Brain microvascular endothelial cell (primary cell): ENCODE data around the gene SETD7.

ENCODE experiments used
- DNase-seq: peaks from one replicate; pipeline ENCODE4 v3.0.0-alpha.2; 2020
- H3K27ac ChIP-seq: fragments of 250-450 bp; sonication (Bioruptor Pico); 2 replicates; pipeline ENCODE4 v1.5.1; 2020; ENCODE audit warnings: mild to moderate bottlenecking, moderate library complexity
- H3K27me3 ChIP-seq: fragments of 250-450 bp; sonication (Bioruptor Pico); replicated peaks from 2 replicates; pipeline ENCODE4 v1.5.1; 2020; ENCODE audit warnings: mild to moderate bottlenecking
- H3K36me3 ChIP-seq: fragments of 250-450 bp; sonication (Bioruptor Pico); replicated peaks from 2 replicates; pipeline ENCODE4 v1.5.1; 2020; ENCODE audit warnings: mild to moderate bottlenecking
- H3K4me3 ChIP-seq: 2 replicates; pipeline ENCODE4 v1.5.1; 2011; ENCODE audit warnings: low read depth, mild to moderate bottlenecking, control low read depth, low read length, moderate library complexity
- CTCF ChIP-seq: IDR thresholded peaks from 2 replicates; pipeline ENCODE4 v1.5.1; 2011; ENCODE audit warnings: low read depth, mild to moderate bottlenecking, moderate library complexity, low read length, control low read depth, inconsistent platforms; ENCODE audit errors: missing control alignments
- in situ Hi-C: cut with HindIII; loops from 2 replicates; pipeline ENCODE4 v1.10.0; 2017; ENCODE audit warnings: low sequenced_read_pairs, low pct_ligation_motif_present

SETD7 gene

GRCh38 chr4:139509727-139510410 is 46.1 kb downstream of the SETD7 start:
- DNase-seq, result no peak
- TF ChIP-seq CTCF, result peak; percentile 64
- H3K27me3 ChIP-seq, result no peaks in the 10 kb centered on the region
- peaks cover 31% of the 10 kb centered on the region for H3K36me3 ChIP-seq
- H3K27ac ChIP-seq, result no peak overlapping the region
- no peak overlapping the region for H3K4me3 ChIP-seq
- in situ Hi-C loops, result no loop called here

- Histone ChIP-seq H3K4me3 (no peak overlapping the region), H3K27me3 (no peaks in the 10 kb centered on the region), H3K27ac (no peak overlapping the region), H3K36me3 (peaks cover 24% of the 10 kb centered on the region)
- no peak for DNase-seq
- in situ Hi-C loops, result no loop called here
- TF ChIP-seq CTCF, result no peak
Measured at GRCh38 chr4:139508581-139509237, 47.3 kb downstream of the SETD7 start.

- Histone ChIP-seq H3K36me3 (peaks cover 19% of the 10 kb centered on the region), H3K27me3 (no peaks in the 10 kb centered on the region), H3K27ac (no peak overlapping the region), H3K4me3 (no peak overlapping the region)
- in situ Hi-C loops, result no loop called here
- no peak for TF ChIP-seq CTCF
- DNase-seq, result no peak
Measured at GRCh38 chr4:139506774-139507173, 49.2 kb downstream of the SETD7 start.

GRCh38 chr4:139503622-139504166 is 52.3 kb downstream of the SETD7 start:
- TF ChIP-seq CTCF, result no peak
- Histone ChIP-seq H3K4me3 (no peak overlapping the region), H3K27me3 (no peaks in the 10 kb centered on the region), H3K36me3 (peaks cover 8% of the 10 kb centered on the region), H3K27ac (no peak overlapping the region)
- in situ Hi-C loops, result no loop called here
- DNase-seq, result no peak

- no peak for TF ChIP-seq CTCF
- Histone ChIP-seq H3K27me3 (no peaks in the 10 kb centered on the region), H3K27ac (no peak overlapping the region), H3K36me3 (peaks cover 2% of the 10 kb centered on the region), H3K4me3 (no peak overlapping the region)
- DNase-seq, result no peak
- in situ Hi-C loops, result no loop called here
Measured at GRCh38 chr4:139501927-139502899, 53.8 kb downstream of the SETD7 start.
